Neuronal stem cell (in vitro differentiated cells): ENCODE results near the gene TCIRG1.

Experiments used
- DNase-seq: peaks from one replicate; pipeline ENCODE4 v3.0.0-alpha.2; 2013; ENCODE audit warnings: low spot score
- H2AFZ ChIP-seq: one replicate; pipeline ENCODE4 v1.6.1; 2013; ENCODE audit warnings: mild to moderate bottlenecking, low read length, inconsistent platforms
- H2AK5ac ChIP-seq: 2 replicates; pipeline ENCODE4 v1.6.1; 2013; ENCODE audit warnings: low read depth, mild to moderate bottlenecking, inconsistent platforms, low read length, moderate library complexity, mixed read lengths
- H2BK120ac ChIP-seq: 2 replicates; pipeline ENCODE4 v1.6.1; 2013; ENCODE audit warnings: low read depth, mild to moderate bottlenecking, inconsistent platforms, low read length, moderate library complexity, mixed read lengths
- H2BK12ac ChIP-seq: one replicate; pipeline ENCODE4 v1.6.1; 2013; ENCODE audit warnings: low read length, inconsistent platforms
- H2BK15ac ChIP-seq: 2 replicates; pipeline ENCODE4 v1.6.1; 2013; ENCODE audit warnings: mild to moderate bottlenecking, low read length, inconsistent platforms, mixed read lengths
- H2BK5ac ChIP-seq: one replicate; pipeline ENCODE4 v1.6.1; 2013; ENCODE audit warnings: inconsistent platforms, mild to moderate bottlenecking, low read length, moderate library complexity
- H3K14ac ChIP-seq: one replicate; pipeline ENCODE4 v1.6.1; 2013; ENCODE audit warnings: low read length, inconsistent platforms
- H3K18ac ChIP-seq: 2 replicates; pipeline ENCODE4 v1.6.1; 2013; ENCODE audit warnings: low read length, inconsistent platforms
- H3K23ac ChIP-seq: 2 replicates; pipeline ENCODE4 v1.6.1; 2013; ENCODE audit warnings: low read depth, mild to moderate bottlenecking, mixed read lengths, low read length, inconsistent platforms; ENCODE audit not compliant: poor library complexity
- H3K27ac ChIP-seq: replicated peaks from 3 replicates; pipeline ENCODE4 v1.5.1; 2013; ENCODE audit warnings: low read length, inconsistent platforms
- H3K27me3 ChIP-seq, 3 experiments: 2 replicates each; pipeline ENCODE4 v1.6.1; 2013; ENCODE audit warnings: low read length in 3 of 3, mild to moderate bottlenecking in 2 of 3, inconsistent platforms in 1 of 3, low read depth in 1 of 3, mixed read lengths in 1 of 3, moderate library complexity in 1 of 3; ENCODE audit not compliant: control insufficient read depth in 3 of 3, insufficient read depth in 3 of 3
- H3K36me3 ChIP-seq, 2 donors: replicated peaks in 1 of 2; 2 replicates each; pipeline ENCODE4 v1.6.1; 2013; ENCODE audit warnings: low read length in 2 of 2; ENCODE audit not compliant: control insufficient read depth in 2 of 2, insufficient read depth in 2 of 2
- H3K4ac ChIP-seq: 2 replicates; pipeline ENCODE4 v1.6.1; 2013; ENCODE audit warnings: inconsistent platforms, mild to moderate bottlenecking, low read length, moderate library complexity
- H3K4me1 ChIP-seq, 2 donors: 1 replicate in 1 of 2; 2 replicates in 1 of 2; pipeline ENCODE4 v1.6.1; 2013; ENCODE audit warnings: low read length in 2 of 2, low read depth in 1 of 2; ENCODE audit not compliant: control insufficient read depth in 2 of 2, insufficient read depth in 1 of 2
- H3K4me2 ChIP-seq: one replicate; pipeline ENCODE4 v1.6.1; 2013; ENCODE audit warnings: mild to moderate bottlenecking, low read length, inconsistent platforms; ENCODE audit not compliant: insufficient read depth, poor library complexity, severe bottlenecking
- H3K4me3 ChIP-seq, 2 donors: 2 replicates each; pipeline ENCODE4 v1.5.1; 2013; ENCODE audit warnings: low read length in 2 of 2, mild to moderate bottlenecking in 2 of 2, inconsistent platforms in 1 of 2, moderate library complexity in 1 of 2
- H3K79me1 ChIP-seq: one replicate; pipeline ENCODE4 v1.6.1; 2013; ENCODE audit warnings: low read depth, mild to moderate bottlenecking, inconsistent platforms, low read length, moderate library complexity
- H3K9ac ChIP-seq: one replicate; pipeline ENCODE4 v1.6.1; 2013; ENCODE audit warnings: mild to moderate bottlenecking, low read depth, low read length, inconsistent platforms; ENCODE audit not compliant: poor library complexity
- H3K9me3 ChIP-seq, 2 donors: replicated peaks in 1 of 2; 2 replicates each; pipeline versions ENCODE3 to v1.6.1; 2013; ENCODE audit warnings: low read length in 2 of 2, mild to moderate bottlenecking in 2 of 2, inconsistent platforms in 1 of 2, low read depth in 1 of 2, mixed read lengths in 1 of 2, moderate library complexity in 1 of 2; ENCODE audit not compliant: control insufficient read depth in 2 of 2, insufficient read depth in 1 of 2
- H4K8ac ChIP-seq: one replicate; pipeline ENCODE4 v1.6.1; 2013; ENCODE audit warnings: low read depth, mild to moderate bottlenecking, inconsistent platforms, low read length, moderate library complexity
- H4K91ac ChIP-seq: one replicate; pipeline ENCODE4 v1.6.1; 2013; ENCODE audit warnings: low read length, low read depth, mild to moderate bottlenecking, inconsistent platforms; ENCODE audit not compliant: poor library complexity
- WGBS, 2 donors: extraction: QIAGEN DNeasy Blood & Tissue Kit; methylation state at CpG; one replicate each; pipeline ENCODE4 v1.1.7; 2013; ENCODE audit warnings: missing lambda C conversion rate in 2 of 2, mixed read lengths in 1 of 2; ENCODE audit not compliant: insufficient read length in 2 of 2, insufficient replicate concordance in 1 of 2; ENCODE audit errors: extremely low coverage in 2 of 2; 5-methylcytosine and 5-hydroxymethylcytosine counted together

The TCIRG1 gene

DNA sequence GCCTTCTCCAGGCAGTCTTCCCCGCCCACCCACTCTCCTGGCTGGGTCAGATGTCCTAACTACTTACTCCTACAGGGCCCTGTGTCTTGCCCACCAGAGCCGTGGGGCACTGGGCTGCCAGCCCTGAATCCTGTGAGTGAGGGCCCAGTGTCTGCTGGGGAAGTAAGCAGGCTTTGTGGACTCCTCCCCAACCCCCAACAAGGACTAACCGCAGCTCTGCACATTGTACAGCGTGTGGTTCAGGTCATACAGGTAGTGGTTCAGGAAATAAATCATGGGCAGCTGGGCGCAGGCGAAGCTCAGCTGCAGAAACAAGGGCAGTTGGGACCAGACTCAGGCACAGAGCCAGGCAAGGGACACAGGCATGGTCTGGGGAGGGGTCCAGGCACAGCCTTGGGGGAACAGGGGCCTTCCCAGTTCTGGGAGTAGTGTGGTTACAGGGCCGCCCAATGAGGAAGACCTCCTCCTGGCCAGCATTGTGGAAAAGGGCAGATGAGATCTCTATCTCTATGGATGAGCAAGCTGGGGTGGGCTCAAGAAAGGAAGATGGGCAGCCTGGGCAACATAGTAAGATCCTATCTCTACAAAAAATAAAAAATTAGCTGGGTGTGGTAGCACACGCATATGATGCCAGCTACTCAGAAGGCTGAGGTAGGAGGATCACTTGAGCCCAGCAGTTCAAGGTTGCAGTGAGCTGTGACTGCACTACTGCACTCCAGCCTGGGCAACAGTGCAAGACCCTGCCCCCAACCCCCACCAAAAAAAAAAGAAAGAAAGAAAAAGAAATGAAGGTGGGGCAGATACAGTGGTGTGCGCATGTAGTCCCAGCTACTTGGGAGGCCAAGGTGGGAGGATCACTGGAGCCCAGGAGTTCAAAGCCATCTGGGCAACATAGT lies 40.4 kb upstream of the TCIRG1 start:
- Histone ChIP-seq H3K23ac (no peak overlapping the region), H3K36me3 (no peaks in the 10 kb centered on the region), H3K4ac (peak overlapping the region; percentile 37), H3K4me1 (peaks cover 13 to 14% of the 10 kb centered on the region in 2 donors), H3K27ac (no peak overlapping the region), H3K14ac (peak overlapping the region; percentile 97), H3K4me3 (no peak overlapping the region), H3K79me1 (peaks cover 1% of the 10 kb centered on the region), H2BK15ac (peak overlapping the region; percentile 100), H4K91ac (no peak overlapping the region), H2BK120ac (no peak overlapping the region), H4K8ac (peak overlapping the region; percentile 97), H2BK5ac (peak overlapping the region; percentile 66), H3K18ac (peak overlapping the region; percentile 76), H3K4me2 (no peak overlapping the region), H2AK5ac (peak overlapping the region; percentile 100), H3K9ac (peak overlapping the region; percentile 50), H3K27me3 (peaks cover 0 to 6% (median 0%) of the 10 kb centered on the region in 3 experiments), H2AFZ (no peak overlapping the region), H2BK12ac (peak overlapping the region; percentile 90), H3K9me3 (no peaks in the 10 kb centered on the region)
- WGBS, 2 donors, result no CpG with 5 or more reads among the region's 9 CpGs
- no peak for DNase-seq

DNA sequence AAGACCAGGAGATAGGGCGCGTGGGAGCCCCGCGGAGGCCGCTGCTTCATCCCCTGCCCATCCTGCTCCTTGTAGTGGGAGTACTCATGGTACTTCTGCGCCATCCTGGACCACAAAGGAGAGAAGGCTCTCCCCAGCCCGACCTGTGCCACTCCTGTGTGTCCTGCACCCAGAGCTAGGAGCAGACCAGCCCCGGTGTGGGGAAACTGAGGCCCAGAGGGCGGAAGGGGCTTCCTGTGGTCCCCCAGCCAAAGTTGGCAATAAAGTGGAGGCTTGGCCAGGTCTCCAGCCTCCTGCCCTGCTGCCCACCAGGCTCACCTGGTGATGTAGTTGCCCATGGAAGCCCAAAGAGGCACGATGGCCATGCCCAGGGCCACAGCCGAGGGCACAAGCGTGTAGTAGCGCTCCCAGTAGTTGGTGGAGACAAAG lies 39.6 kb upstream of the TCIRG1 start:
- Histone ChIP-seq H3K18ac (peak overlapping the region; percentile 77), H2AK5ac (peak overlapping the region; percentile 91), H3K23ac (peak overlapping the region; percentile 67), H2BK12ac (no peak overlapping the region), H3K4me1 (peaks cover 13 to 16% of the 10 kb centered on the region in 2 donors), H3K79me1 (peaks cover 3% of the 10 kb centered on the region), H3K36me3 (no peaks in the 10 kb centered on the region), H3K9me3 (no peaks in the 10 kb centered on the region), H3K4ac (peak overlapping the region; percentile 42), H2BK120ac (no peak overlapping the region), H3K4me3 (no peak overlapping the region), H3K27me3 (peaks cover 0 to 8% (median 0%) of the 10 kb centered on the region in 3 experiments), H2BK15ac (peak overlapping the region; percentile 10), H2BK5ac (no peak overlapping the region), H4K8ac (peak overlapping the region; percentile 76), H2AFZ (no peak overlapping the region), H3K27ac (no peak overlapping the region), H3K4me2 (no peak overlapping the region), H3K9ac (peak overlapping the region; percentile 34), H3K14ac (no peak overlapping the region), H4K91ac (no peak overlapping the region)
- DNase-seq, result no peak
- no CpG with 5 or more reads among the region's 13 CpGs for WGBS, 2 donors

DNA sequence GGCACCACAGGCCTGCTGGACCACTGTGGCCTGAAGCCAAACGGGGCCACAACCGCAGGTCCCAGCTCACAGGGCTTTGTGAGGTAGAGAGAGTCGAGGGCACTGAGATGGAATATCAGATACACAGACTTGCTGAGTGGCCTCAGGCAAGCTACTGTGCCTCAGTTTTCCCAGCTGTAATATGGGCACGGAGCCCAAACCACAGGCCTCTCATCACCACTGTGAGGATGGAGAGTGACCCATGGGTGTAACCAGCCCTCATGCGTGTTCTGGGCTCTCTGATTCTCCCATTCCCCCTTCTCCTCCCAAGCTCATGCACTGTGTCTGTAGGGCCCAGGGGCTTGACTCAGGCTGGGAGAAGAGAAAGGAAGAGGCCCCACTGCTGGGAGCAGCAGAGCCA lies 39.1 kb upstream of the TCIRG1 start:
- Histone ChIP-seq H3K4me2 (no peak overlapping the region), H2AK5ac (peak overlapping the region; percentile 91), H4K8ac (peak overlapping the region; percentile 76), H2AFZ (no peak overlapping the region), H3K23ac (no peak overlapping the region), H3K9ac (no peak overlapping the region), H3K4me3 (no peak overlapping the region), H3K27ac (no peak overlapping the region), H3K36me3 (no peaks in the 10 kb centered on the region), H2BK12ac (no peak overlapping the region), H3K4me1 (peaks cover 16 to 18% of the 10 kb centered on the region in 2 donors), H2BK15ac (peak overlapping the region; percentile 10), H3K4ac (no peak overlapping the region), H3K18ac (no peak overlapping the region), H2BK5ac (no peak overlapping the region), H3K14ac (no peak overlapping the region), H2BK120ac (no peak overlapping the region), H4K91ac (no peak overlapping the region), H3K9me3 (no peaks in the 10 kb centered on the region), H3K27me3 (peaks cover 0 to 10% (median 0%) of the 10 kb centered on the region in 3 experiments), H3K79me1 (peaks cover 6% of the 10 kb centered on the region)
- DNase-seq, result no peak
- WGBS, 2 donors, result no CpG with 5 or more reads among the region's 5 CpGs

DNA sequence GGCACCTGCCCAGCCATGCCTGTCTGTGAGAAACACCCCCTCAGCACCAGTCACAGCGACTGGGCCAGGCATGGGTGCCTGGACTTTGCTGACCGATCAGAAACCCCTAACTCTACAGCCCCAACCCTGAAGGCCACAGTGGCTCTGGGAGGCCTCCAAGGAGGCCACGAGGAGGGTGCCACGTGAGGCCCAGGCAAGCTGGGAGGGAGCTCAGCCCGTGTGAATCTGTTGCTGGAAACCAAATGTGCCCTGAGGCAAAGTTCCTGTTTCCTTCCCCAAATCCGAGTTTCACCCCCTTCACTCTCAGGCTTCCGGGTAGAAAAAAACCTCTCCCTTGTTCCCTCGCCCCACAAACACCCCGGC lies 36.3 kb upstream of the TCIRG1 start:
- peaks cover 0 to 12% (median 0%) of the 10 kb centered on the region in 3 experiments for H3K27me3 ChIP-seq
- no peak overlapping the region for H3K14ac ChIP-seq
- no peak overlapping the region for H3K4me2 ChIP-seq
- no peak overlapping the region for H4K8ac ChIP-seq
- H2BK5ac ChIP-seq, result no peak overlapping the region
- H3K4me1 ChIP-seq, result peaks cover 11 to 18% of the 10 kb centered on the region in 2 donors
- no peak overlapping the region for H3K27ac ChIP-seq
- DNase-seq, result no peak
- peak overlapping the region; percentile 75 for H3K23ac ChIP-seq
- H2AK5ac ChIP-seq, result peak overlapping the region; percentile 40
- H2BK12ac ChIP-seq, result no peak overlapping the region
- H4K91ac ChIP-seq, result no peak overlapping the region
- no peak overlapping the region for H3K4me3 ChIP-seq
- WGBS, 2 donors, result no CpG with 5 or more reads among the region's 9 CpGs
- peaks cover 6% of the 10 kb centered on the region for H3K79me1 ChIP-seq
- H3K36me3 ChIP-seq, result no peaks in the 10 kb centered on the region
- H3K18ac ChIP-seq, result peak overlapping the region; percentile 70
- H2BK120ac ChIP-seq, result no peak overlapping the region
- H3K9me3 ChIP-seq, result no peaks in the 10 kb centered on the region
- no peak overlapping the region for H3K4ac ChIP-seq
- peak overlapping the region; percentile 71 for H2AFZ ChIP-seq
- no peak overlapping the region for H3K9ac ChIP-seq
- H2BK15ac ChIP-seq, result peak overlapping the region; percentile 74
